Gastroesophageal sphincter (tissue), 4 donors: ENCODE results near the gene CABLES2. TPM values are rescaled to one million over a fixed set of nuclear protein-coding genes. Genes with fewer than 3 reads are reported as not detected.
A peak's percentile ranks its signal among the peaks of the same experiment; 100 is the strongest.

ENCODE experiments used
- ATAC-seq: fragments of 150-250 bp; one replicate; pipeline ENCODE4 v1.9.1; 2016; ENCODE audit warnings: mild to moderate bottlenecking, moderate library complexity
- H3K27ac ChIP-seq, 4 donors: fragments of 200-600 bp; sonication (generic) in 3 of 4; 1 replicate in 3 of 4; 2 replicates in 1 of 4; pipeline ENCODE4 v1.5.1; 2016 to 2019
- H3K27me3 ChIP-seq: fragments of 200-600 bp; sonication (generic); one replicate; pipeline ENCODE4 v1.5.1; 2019
- H3K36me3 ChIP-seq, 2 donors: fragments of 200-600 bp; sonication (generic); one replicate each; pipeline ENCODE4 v1.5.1; 2019; ENCODE audit warnings: control low read depth in 1 of 2
- H3K4me1 ChIP-seq, 3 donors: fragments of 200-600 bp; sonication (generic); 1 replicate in 2 of 3; 2 replicates in 1 of 3; pipeline ENCODE4 v1.5.1; 2016 to 2019; ENCODE audit warnings: control low read depth in 2 of 3
- H3K4me3 ChIP-seq, 2 donors: fragments of 200-600 bp; sonication (generic); one replicate each; pipeline ENCODE4 v1.5.1; 2019; ENCODE audit warnings: mild to moderate bottlenecking in 1 of 2, moderate library complexity in 1 of 2
- H3K9me3 ChIP-seq, 3 donors: fragments of 200-600 bp; sonication (generic); one replicate each; pipeline ENCODE4 v1.5.1; 2017 to 2019; ENCODE audit warnings: control low read depth in 2 of 3
- CTCF ChIP-seq, 4 experiments: fragments of 200-600 bp in 2 of 4; fragments of 450-650 bp in 2 of 4; sonication (generic) in 1 of 4; IDR thresholded peaks; one replicate each; pipeline ENCODE4 v1.5.1; 2017 to 2019; ENCODE audit warnings: antibody characterized with exemption in 4 of 4, mild to moderate bottlenecking in 2 of 4, moderate library complexity in 2 of 4
- EP300 ChIP-seq: sonication (generic); formaldehyde crosslinking; IDR thresholded peaks from one replicate; pipeline ENCODE4 v1.6.1; 2017; ENCODE audit warnings: antibody characterized with exemption, mild to moderate bottlenecking
- POLR2A ChIP-seq, 2 donors: fragments of 450-650 bp; IDR thresholded peaks; one replicate each; pipeline ENCODE4 v1.6.1; 2017; ENCODE audit warnings: antibody characterized with exemption in 2 of 2, mild to moderate bottlenecking in 2 of 2, moderate library complexity in 1 of 2
- POLR2AphosphoS5 ChIP-seq: sonication (generic); formaldehyde crosslinking; IDR thresholded peaks from one replicate; pipeline ENCODE4 v1.6.1; 2017; ENCODE audit warnings: antibody characterized with exemption
- WGBS, 2 donors: methylation state at CpG; one replicate each; pipeline ENCODE4 v1.1.5; 2018; ENCODE audit warnings: low coverage in 1 of 2; 5-methylcytosine and 5-hydroxymethylcytosine counted together
- total RNA-seq, 4 donors: library from RNA; depleted of rRNA; stranded (reverse); fragments of >200 nt; gene quantifications; one replicate each; pipeline ENCODE4 v1.1.0, GENCODE V29; 2016

CABLES2 gene
- total RNA-seq, 4 donors from 2014 or later = 2.7 to 9.8 (median 3.8) TPM

GRCh38 chr20:62408055-62408454 is 970 bp upstream of the CABLES2 start:
- Histone ChIP-seq H3K27ac (no peak overlapping the region), H3K4me3 (no peak overlapping the region), H3K9me3 (no peaks in the 10 kb centered on the region), H3K4me1 (peaks cover 0 to 51% (median 27%) of the 10 kb centered on the region in 3 donors), H3K27me3 (no peaks in the 10 kb centered on the region), H3K36me3 (no peaks in the 10 kb centered on the region)
- ATAC-seq = no peak
- TF ChIP-seq CTCF (IDR thresholded peaks at IDR 0.05) (no peak), EP300 (no peak), POLR2AphosphoS5 (no peak), POLR2A (IDR thresholded peaks at IDR 0.05) (no peak)
- 89% methylated on average over 6 of the region's 15 CpGs; no CpG with 5 or more reads in 1 of the 2 donors for WGBS, 2 donors

- no peaks in the 10 kb centered on the region for H3K27me3 ChIP-seq
- H3K4me3 ChIP-seq = peak overlapping the region; percentile 70 to 78
- no peaks in the 10 kb centered on the region for H3K9me3 ChIP-seq
- WGBS, 2 donors = no CpG with 5 or more reads among the region's 42 CpGs
- H3K36me3 ChIP-seq = peaks cover 0 to 12% of the 10 kb centered on the region in 2 donors
- peaks cover 0 to 51% (median 27%) of the 10 kb centered on the region in 3 donors for H3K4me1 ChIP-seq
- peak overlapping the region; percentile 20 to 81 (median 76) for H3K27ac ChIP-seq
- TF ChIP-seq POLR2A (IDR thresholded peaks at IDR 0.05) (no peak), EP300 (no peak), CTCF (IDR thresholded peaks at IDR 0.05) (no peak)
- peak; percentile 1 for ATAC-seq
Measured at GRCh38 chr20:62406635-62407176, 379 bp downstream of the CABLES2 start.

- Histone ChIP-seq H3K27me3 (no peaks in the 10 kb centered on the region), H3K4me1 (peaks cover 0 to 51% (median 27%) of the 10 kb centered on the region in 3 donors), H3K36me3 (peaks cover 0 to 18% of the 10 kb centered on the region in 2 donors), H3K9me3 (no peaks in the 10 kb centered on the region), H3K27ac (peak overlapping the region in 3 of 4 donors; percentile 73 to 81 (median 78)), H3K4me3 (peak overlapping the region; percentile 70 to 78)
- 54% methylated on average over 5 of the region's 10 CpGs; no CpG with 5 or more reads in 1 of the 2 donors for WGBS, 2 donors
- TF ChIP-seq EP300 (no peak), CTCF (IDR thresholded peaks at IDR 0.05) (no peak), POLR2A (IDR thresholded peaks at IDR 0.05) (no peak), POLR2AphosphoS5 (no peak)
- ATAC-seq = no peak
Measured at GRCh38 chr20:62405981-62406513, 1.0 kb downstream of the CABLES2 start.

- WGBS, 2 donors = 40% methylated on average over 1 of the region's 23 CpGs; no CpG with 5 or more reads in 1 of the 2 donors
- Histone ChIP-seq H3K4me3 (peak overlapping the region in 1 of 2 donors; percentile 78), H3K9me3 (no peaks in the 10 kb centered on the region), H3K27me3 (no peaks in the 10 kb centered on the region), H3K36me3 (peaks cover 0 to 25% of the 10 kb centered on the region in 2 donors), H3K27ac (peak overlapping the region in 3 of 4 donors; percentile 17 to 81 (median 73)), H3K4me1 (peaks cover 0 to 47% (median 25%) of the 10 kb centered on the region in 3 donors)
- TF ChIP-seq CTCF (IDR thresholded peaks at IDR 0.05) (peak in 3 of 4 experiments; percentile 62 to 72 (median 70)), EP300 (no peak), POLR2AphosphoS5 (no peak)
- peak; percentile 35 for ATAC-seq
Measured at GRCh38 chr20:62405108-62405980, 1.7 kb downstream of the CABLES2 start.
